ENCODE data around the gene MARCKSL1.

- TF ChIP-seq CTCF (conservative IDR thresholded peaks at IDR 0.05; ENCODE audit: low read depth, low read length): no peak
- no peak for TF ChIP-seq EZH2 (IDR thresholded peaks at IDR 0.05; ENCODE audit: borderline replicate concordance, low read depth, low read length, poor library complexity, severe bottlenecking)
Observed at GRCh38 chr1:32337855-32338636, 2.0 kb upstream of the MARCKSL1 start.
